Adrenal gland (tissue), 12 donors: ENCODE data around the gene UVRAG. TPM values are rescaled to one million over a fixed set of nuclear protein-coding genes. Genes with fewer than 3 reads are reported as not detected.
"Not testable (repeated sequence)": the region's sequence is repeated elsewhere in the genome, so short reads cannot be mapped to it uniquely, and the experiment has no call there.

ENCODE experiments used
- DNase-seq, 7 donors: peaks; one replicate each; pipeline ENCODE4 v3.0.0-alpha.2; 2019 to 2020
- H3K27ac ChIP-seq, 5 donors: fragments of 200-600 bp; sonication (generic) in 4 of 5; 1 replicate in 3 of 5; 2 replicates in 2 of 5; pipeline versions ENCODE4 v1.5.1 to v1.8.0; 2016 to 2020; ENCODE audit warnings: mild to moderate bottlenecking in 1 of 5
- H3K27me3 ChIP-seq: fragments of 200-600 bp; 2 replicates; pipeline ENCODE4 v1.8.0; 2021
- H3K36me3 ChIP-seq, 2 donors: fragments of 200-600 bp; replicated peaks in 1 of 2; 1 replicate in 1 of 2; 2 replicates in 1 of 2; pipeline versions ENCODE4 v1.5.1 to v1.8.0; 2018 to 2022
- H3K4me1 ChIP-seq, 2 donors: fragments of 200-600 bp; replicated peaks in 1 of 2; 1 replicate in 1 of 2; 2 replicates in 1 of 2; pipeline versions ENCODE4 v1.5.1 to v1.8.0; 2018 to 2021
- H3K4me3 ChIP-seq, 4 donors: fragments of 200-600 bp; sonication (generic) in 3 of 4; one replicate each; pipeline ENCODE4 v1.5.1; 2016 to 2018
- H3K9me3 ChIP-seq, 3 donors: fragments of 200-600 bp; sonication (generic) in 1 of 3; replicated peaks in 1 of 3; 1 replicate in 2 of 3; 2 replicates in 1 of 3; pipeline versions ENCODE4 v1.5.1 to v1.8.0; 2016 to 2021
- CTCF ChIP-seq, 6 experiments: fragments of 450-650 bp in 4 of 6; fragments of 200-600 bp in 2 of 6; sonication (generic) in 1 of 6; IDR thresholded peaks; 1 replicate in 5 of 6; 2 replicates in 1 of 6; pipeline versions ENCODE4 v1.5.1 to v1.8.0; 2016 to 2021; ENCODE audit warnings: antibody characterized with exemption in 6 of 6, mild to moderate bottlenecking in 2 of 6, moderate library complexity in 1 of 6
- POLR2A ChIP-seq, 2 donors: fragments of 450-650 bp; IDR thresholded peaks; one replicate each; pipeline ENCODE4 v1.6.1; 2017; ENCODE audit warnings: antibody characterized with exemption in 2 of 2, mild to moderate bottlenecking in 2 of 2, moderate library complexity in 1 of 2
- WGBS, 4 donors: extraction: QIAGEN DNeasy Blood & Tissue Kit in 2 of 4; methylation state at CpG; one replicate each; pipeline versions ENCODE4 v1.1.5 to v1.1.7; 2013 to 2017; 5-methylcytosine and 5-hydroxymethylcytosine counted together
- intact Hi-C, 2 donors: fragments of 100-400 bp; cut with DNase I; formaldehyde crosslinking; loops; one replicate each; pipeline versions ENCODE4 v1.14.1 to v1.15.0; 2022 to 2023
- polyA plus RNA-seq, 3 donors: library from polyadenylated mRNA; stranded (reverse); fragments of 200-250 nt in 2 of 3; fragments of 350-450 nt in 1 of 3; fragmentation: Illumina TruSeq in 1 of 3; extraction: RNeasy Lipid Tissue Mini Kit (QIAGEN cat#74804) in 1 of 3; gene quantifications; one replicate each; pipeline ENCODE4 v1.2.3, GENCODE V29; 2013 to 2014
- total RNA-seq, 9 donors: library from RNA; depleted of rRNA in 4 of 9; stranded (reverse); fragments of >200 nt in 4 of 9; fragments of 120-200 nt in 1 of 9; fragmentation: NEBNext Ultra II Directional in 1 of 9; extraction: Animal tissue kit (Norgen Biotek cat#: 25700) in 1 of 9; gene quantifications; one replicate each; pipeline versions ENCODE4 v1.1.0 to v1.2.4, GENCODE V29; 2013 to 2023
- donor health status: healthy with polysubstance abuse.
- donor health status: Bipolar disorder and iron deficiency.
- donor health status: DM: yes; HTN: yes; CAD: no.
- donor health status: DM: no; HTN: no; CAD: no.
- donor health status: DM: no; HTN: no; CAD: no.
- donor health status: DM: yes; HTN: yes; CAD: no.

UVRAG gene
- total and polyA plus RNA-seq, 12 donors, result 10.9 to 61.4 (median 28.5) TPM

GRCh38 chr11:75872887-75873416, 57.9 kb downstream of the UVRAG start:
- WGBS, 4 donors, result 61 to 71% (median 66%) methylated on average over 5 of the region's 5 CpGs
- no peak overlapping the region for H3K27ac ChIP-seq
- H3K36me3 ChIP-seq, result no peaks in the 10 kb centered on the region
- H3K4me3 ChIP-seq, result no peak overlapping the region
- intact Hi-C loops, result no loop called here
- DNase-seq, result no peak
- no peaks in the 10 kb centered on the region for H3K27me3 ChIP-seq
- H3K9me3 ChIP-seq, result no peaks in the 10 kb centered on the region
- peaks cover 7 to 24% of the 10 kb centered on the region in 2 donors for H3K4me1 ChIP-seq
- TF ChIP-seq CTCF (IDR thresholded peaks at IDR 0.05), result no peak
- no peak for TF ChIP-seq POLR2A (IDR thresholded peaks at IDR 0.05)

GRCh38 chr11:75873417-75874221, 58.6 kb downstream of the UVRAG start:
- 70 to 79% (median 75%) methylated on average over 8 of the region's 8 CpGs for WGBS, 4 donors
- no peak for TF ChIP-seq POLR2A (IDR thresholded peaks at IDR 0.05)
- TF ChIP-seq CTCF (IDR thresholded peaks at IDR 0.05), result no peak
- H3K4me3 ChIP-seq, result no peak overlapping the region
- H3K27ac ChIP-seq, result no peak overlapping the region
- no peaks in the 10 kb centered on the region for H3K36me3 ChIP-seq
- H3K9me3 ChIP-seq, result no peaks in the 10 kb centered on the region
- intact Hi-C loops, result no loop called here
- no peaks in the 10 kb centered on the region for H3K27me3 ChIP-seq
- peaks cover 7 to 19% of the 10 kb centered on the region in 2 donors for H3K4me1 ChIP-seq
- DNase-seq, result no peak

GRCh38 chr11:75874684-75875341, 59.8 kb downstream of the UVRAG start:
- H3K4me3 ChIP-seq, result no peak overlapping the region
- peaks cover 0 to 9% of the 10 kb centered on the region in 2 donors for H3K4me1 ChIP-seq
- no peaks in the 10 kb centered on the region for H3K27me3 ChIP-seq
- H3K27ac ChIP-seq, result no peak overlapping the region
- H3K36me3 ChIP-seq, result no peaks in the 10 kb centered on the region
- no peak for TF ChIP-seq CTCF (IDR thresholded peaks at IDR 0.05)
- no peak for TF ChIP-seq POLR2A (IDR thresholded peaks at IDR 0.05)
- intact Hi-C loops, result no loop called here
- H3K9me3 ChIP-seq, result no peaks in the 10 kb centered on the region
- no peak for DNase-seq
- 79 to 84% (median 79%) methylated on average over 5 of the region's 5 CpGs for WGBS, 4 donors

GRCh38 chr11:75877327-75877726, 62.3 kb downstream of the UVRAG start:
- H3K27me3 ChIP-seq, intact Hi-C loops, H3K4me1 ChIP-seq, DNase-seq, H3K9me3 ChIP-seq, H3K4me3 ChIP-seq, H3K27ac ChIP-seq, H3K36me3 ChIP-seq: not testable (repeated sequence)
- 81 to 100% (median 91%) methylated on average over 2 to 18 of the region's 27 CpGs for WGBS, 4 donors

GRCh38 chr11:75877931-75878330, 62.9 kb downstream of the UVRAG start:
- H3K4me3 ChIP-seq, DNase-seq, H3K9me3 ChIP-seq, H3K4me1 ChIP-seq, intact Hi-C loops, H3K36me3 ChIP-seq, H3K27ac ChIP-seq, H3K27me3 ChIP-seq: not testable (repeated sequence)
- 95 to 97% methylated on average over 12 to 33 of the region's 33 CpGs; no CpG with 5 or more reads in 2 of the 4 donors for WGBS, 4 donors
